DMS53 (cell line): ENCODE data around the gene UXS1.
A peak's percentile ranks its signal among the peaks of the same experiment; 100 is the strongest.
"Not testable (repeated sequence)": the region's sequence is repeated elsewhere in the genome, so short reads cannot be mapped to it uniquely, and the experiment has no call there.

ENCODE experiments used
- DNase-seq: peaks from one replicate; lab custom pipeline; 2025; lab: John Stamatoyannopoulos, UW

Gene UXS1

GRCh38 chr2:106160786-106161261, 33.3 kb downstream of the UXS1 start:
- DNase-seq: peak; percentile 22

- DNase-seq: no peak
Observed at GRCh38 chr2:106159866-106160785, 34.0 kb downstream of the UXS1 start.

- DNase-seq: no peak
Observed at GRCh38 chr2:106158871-106159270, 35.2 kb downstream of the UXS1 start.

- no peak for DNase-seq
Observed at GRCh38 chr2:106158131-106158530, 36.0 kb downstream of the UXS1 start.

- DNase-seq: no peak
Observed at GRCh38 chr2:106157416-106157815, 36.7 kb downstream of the UXS1 start.

GRCh38 chr2:106156305-106157296, 37.5 kb downstream of the UXS1 start:
- peak; percentile 38 for DNase-seq

GRCh38 chr2:106153781-106154180, 40.3 kb downstream of the UXS1 start:
- no peak for DNase-seq

GRCh38 chr2:106147665-106148064, 46.4 kb downstream of the UXS1 start:
- no peak for DNase-seq

- no peak for DNase-seq
Observed at GRCh38 chr2:106147159-106147558, 46.9 kb downstream of the UXS1 start.

- DNase-seq: no peak
Observed at GRCh38 chr2:106144621-106145331, 49.3 kb downstream of the UXS1 start.

GRCh38 chr2:106143495-106144215, 50.4 kb downstream of the UXS1 start:
- no peak for DNase-seq

- DNase-seq: no peak
Observed at GRCh38 chr2:106142683-106143082, 51.4 kb downstream of the UXS1 start.

GRCh38 chr2:106140913-106141312, 53.2 kb downstream of the UXS1 start:
- DNase-seq: no peak

- DNase-seq: no peak
Observed at GRCh38 chr2:106140113-106140512, 54.0 kb downstream of the UXS1 start.

- DNase-seq: no peak
Observed at GRCh38 chr2:106139238-106139935, 54.7 kb downstream of the UXS1 start.

GRCh38 chr2:106138543-106139237, 55.4 kb downstream of the UXS1 start:
- DNase-seq: no peak

- DNase-seq: no peak
Observed at GRCh38 chr2:106137731-106138521, 56.2 kb downstream of the UXS1 start.

GRCh38 chr2:106131192-106131591, 62.9 kb downstream of the UXS1 start:
- DNase-seq: not testable (repeated sequence)
